Caco-2 (cell line): ENCODE data around the gene CPEB3. TPM values are rescaled to one million over a fixed set of nuclear protein-coding genes. Genes with fewer than 3 reads are reported as not detected.

Experiments
- BruUV-seq: library from RNA; stranded (reverse); fragments of 400-500 nt; replicated peaks from 2 replicates; lab custom pipeline; 2021; lab: Mats Ljungman, UMichigan
- CTCF ChIA-PET: fragments of 300-600 bp; sonication (Branson Sonifier 250); formaldehyde crosslinking; loops from one replicate; lab custom pipeline; 2022; ENCODE audit warnings: antibody characterized with exemption; lab: Charles Lee
- POLR2A ChIA-PET: fragments of 300-600 bp; sonication (Branson Sonifier 250); formaldehyde crosslinking; loops from one replicate; lab custom pipeline; 2022; ENCODE audit warnings: antibody characterized with exemption; lab: Charles Lee
- DNase-seq, 2 experiments: peaks; one replicate each; pipeline versions ENCODE4 v3.0.0 to v3.0.0-alpha.2; 2020 to 2022
- H3K27me3 ChIP-seq: replicated peaks from 2 replicates; pipeline ENCODE4 v1.6.0; 2011; ENCODE audit warnings: low read length; ENCODE audit not compliant: control insufficient read depth, insufficient read depth
- H3K36me3 ChIP-seq: 2 replicates; pipeline ENCODE4 v1.5.1; 2011; ENCODE audit warnings: low read length; ENCODE audit not compliant: control insufficient read depth, insufficient read depth
- H3K4me1 ChIP-seq: fragments of 250-450 bp; sonication (Bioruptor Pico); 2 replicates; pipeline ENCODE4 v1.5.1; 2020; ENCODE audit warnings: mild to moderate bottlenecking
- H3K4me3 ChIP-seq: 2 replicates; pipeline ENCODE4 v1.5.1; 2011; ENCODE audit warnings: low read depth, mild to moderate bottlenecking, control low read depth, low read length
- H3K9me3 ChIP-seq: fragments of 250-450 bp; sonication (Bioruptor Pico); 2 replicates; pipeline ENCODE4 v1.5.1; 2020; ENCODE audit warnings: mild to moderate bottlenecking, moderate library complexity
- H3K27ac Mint-ChIP-seq: one replicate; pipeline ENCODE4 v1.8.0; 2022; ENCODE audit warnings: mixed read lengths; ENCODE audit not compliant: unreplicated experiment
- H3K27me3 Mint-ChIP-seq: one replicate; pipeline ENCODE4 v1.8.0; 2022; ENCODE audit warnings: mixed read lengths; ENCODE audit not compliant: insufficient read depth, unreplicated experiment
- H3K36me3 Mint-ChIP-seq: one replicate; pipeline ENCODE4 v1.8.0; 2022; ENCODE audit warnings: mild to moderate bottlenecking, mixed read lengths; ENCODE audit not compliant: insufficient read depth, unreplicated experiment
- H3K4me1 Mint-ChIP-seq: one replicate; pipeline ENCODE4 v1.8.0; 2022; ENCODE audit warnings: low read depth, mixed read lengths; ENCODE audit not compliant: unreplicated experiment
- H3K4me3 Mint-ChIP-seq: one replicate; pipeline ENCODE4 v1.8.0; 2022; ENCODE audit warnings: mild to moderate bottlenecking, moderate library complexity, mixed read lengths; ENCODE audit not compliant: unreplicated experiment
- H3K9me3 Mint-ChIP-seq: one replicate; pipeline ENCODE4 v1.8.0; 2022; ENCODE audit warnings: mixed read lengths; ENCODE audit not compliant: unreplicated experiment
- CTCF ChIP-seq, 2 experiments: fragments of 200-600 bp in 1 of 2; IDR thresholded peaks; 1 replicate in 1 of 2; 2 replicates in 1 of 2; pipeline versions ENCODE4 v1.5.1 to v1.8.0; 2011 to 2022; ENCODE audit warnings: antibody characterized with exemption in 1 of 2, control low read depth in 1 of 2, inconsistent platforms in 1 of 2, low read depth in 1 of 2, low read length in 1 of 2, mild to moderate bottlenecking in 1 of 2, moderate library complexity in 1 of 2; ENCODE audit not compliant: insufficient read depth in 1 of 2, severe bottlenecking in 1 of 2, unreplicated experiment in 1 of 2
- intact Hi-C: fragments of 100-400 bp; cut with micrococcal nuclease; formaldehyde crosslinking; loops from one replicate; pipeline ENCODE4 v1.10.0; 2022; ENCODE audit not compliant: unreplicated experiment
- total RNA-seq: library from RNA; stranded (reverse); gene quantifications from 2 replicates; pipeline ENCODE4 v1.2.3, GENCODE V29; 2022

Gene CPEB3
- total RNA-seq, 1 experiment from 2014 or later = 2.3 TPM

GRCh38 chr10:92240289-92241157, 50.4 kb downstream of the CPEB3 start:
- TF ChIP-seq CTCF (IDR thresholded peaks at IDR 0.05; ENCODE audit: insufficient read depth in 1 of 2, low read depth in 1 of 2, low read length in 1 of 2, severe bottlenecking in 1 of 2, unreplicated experiment in 1 of 2) = no peak
- CTCF ChIA-PET = interaction anchor here (0.9 kb wide), 1 partner anchor 50 kb away, joined by 4 read pairs; the partner anchor contains the start of genes CPEB3 and MARCHF5
- Histone ChIP-seq H3K4me3 (peak overlapping the region; percentile 69), H3K36me3 (no peaks in the 10 kb centered on the region), H3K9me3 (no peaks in the 10 kb centered on the region), H3K4me1 (peaks cover 14% of the 10 kb centered on the region), H3K27me3 (no peaks in the 10 kb centered on the region)
- BruUV-seq = no TSS peak
- Mint-ChIP-seq H3K9me3 (no peaks in the 10 kb centered on the region), H3K4me3 (peak overlapping the region; percentile 89), H3K27me3 (peaks cover 6% of the 10 kb centered on the region), H3K36me3 (peaks cover 10% of the 10 kb centered on the region), H3K27ac (peak overlapping the region; percentile 33), H3K4me1 (peaks cover 24% of the 10 kb centered on the region)
- intact Hi-C loops = loop anchor here (1.0 kb wide), 1 partner anchor 51 kb away; the partner anchor contains the start of genes CPEB3 and MARCHF5
- POLR2A ChIA-PET = interaction anchor here (1.0 kb wide), 1 partner anchor 317 kb away, joined by 5 read pairs; the partner anchor contains the start of gene BTAF1
- peak; percentile 42 to 43 for DNase-seq

- Histone ChIP-seq H3K9me3 (no peaks in the 10 kb centered on the region), H3K4me1 (peaks cover 14% of the 10 kb centered on the region), H3K27me3 (no peaks in the 10 kb centered on the region), H3K4me3 (peak overlapping the region; percentile 69), H3K36me3 (no peaks in the 10 kb centered on the region)
- Mint-ChIP-seq H3K4me1 (peaks cover 24% of the 10 kb centered on the region), H3K9me3 (no peaks in the 10 kb centered on the region), H3K27me3 (peaks cover 6% of the 10 kb centered on the region), H3K36me3 (peaks cover 10% of the 10 kb centered on the region), H3K4me3 (peak overlapping the region; percentile 89), H3K27ac (no peak overlapping the region)
- DNase-seq = peak; percentile 40 to 62
- POLR2A ChIA-PET = no interaction called here
- no TSS peak for BruUV-seq
- CTCF ChIA-PET = interaction anchor here (1.7 kb wide), 1 partner anchor 51 kb away, joined by 9 read pairs; the partner anchor contains the start of genes CPEB3 and MARCHF5
- intact Hi-C loops = loop anchor here (1.0 kb wide), 2 partner anchors 52 to 152 kb away; partner anchors contain the start of genes CPEB3 and MARCHF5
- TF ChIP-seq CTCF (IDR thresholded peaks at IDR 0.05; ENCODE audit: insufficient read depth in 1 of 2, low read depth in 1 of 2, low read length in 1 of 2, severe bottlenecking in 1 of 2, unreplicated experiment in 1 of 2) = no peak
Observed at GRCh38 chr10:92239600-92240288, 51.1 kb downstream of the CPEB3 start.

GRCh38 chr10:92239151-92239599, 51.7 kb downstream of the CPEB3 start:
- intact Hi-C loops = loop anchor here (1.0 kb wide), 1 partner anchor 152 kb away; no protein-coding TSS in a partner anchor
- no TSS peak for BruUV-seq
- H3K9me3 ChIP-seq = no peaks in the 10 kb centered on the region
- H3K27me3 ChIP-seq = no peaks in the 10 kb centered on the region
- peaks cover 24% of the 10 kb centered on the region for H3K4me1 Mint-ChIP-seq
- peak overlapping the region; percentile 25 for H3K27ac Mint-ChIP-seq
- CTCF ChIA-PET = interaction anchor here (0.9 to 1.7 kb wide), 2 partner anchors 52 to 152 kb away, joined by 3 to 9 read pairs; partner anchors contain the start of genes CPEB3 and MARCHF5
- H3K36me3 ChIP-seq = no peaks in the 10 kb centered on the region
- H3K4me1 ChIP-seq = peaks cover 14% of the 10 kb centered on the region
- H3K4me3 ChIP-seq = peak overlapping the region; percentile 69
- peaks cover 6% of the 10 kb centered on the region for H3K27me3 Mint-ChIP-seq
- no peaks in the 10 kb centered on the region for H3K9me3 Mint-ChIP-seq
- no peak for TF ChIP-seq CTCF (IDR thresholded peaks at IDR 0.05; ENCODE audit: insufficient read depth in 1 of 2, low read depth in 1 of 2, low read length in 1 of 2, severe bottlenecking in 1 of 2, unreplicated experiment in 1 of 2)
- DNase-seq = peak in 1 of 2 experiments; percentile 4
- peak overlapping the region; percentile 89 for H3K4me3 Mint-ChIP-seq
- peaks cover 10% of the 10 kb centered on the region for H3K36me3 Mint-ChIP-seq
- POLR2A ChIA-PET = no interaction called here
